ENCODE measurements around the gene SFSWAP. TPM values are rescaled to one million over a fixed set of nuclear protein-coding genes. Genes with fewer than 3 reads are reported as not detected.
"Not testable (repeated sequence)": the region's sequence is repeated elsewhere in the genome, so short reads cannot be mapped to it uniquely, and the experiment has no call there.

SFSWAP gene
- polyA plus RNA-seq, 2 of the 4 experiments (the other 2 are of a cell fraction): 21.8 to 23.5 TPM

DNA sequence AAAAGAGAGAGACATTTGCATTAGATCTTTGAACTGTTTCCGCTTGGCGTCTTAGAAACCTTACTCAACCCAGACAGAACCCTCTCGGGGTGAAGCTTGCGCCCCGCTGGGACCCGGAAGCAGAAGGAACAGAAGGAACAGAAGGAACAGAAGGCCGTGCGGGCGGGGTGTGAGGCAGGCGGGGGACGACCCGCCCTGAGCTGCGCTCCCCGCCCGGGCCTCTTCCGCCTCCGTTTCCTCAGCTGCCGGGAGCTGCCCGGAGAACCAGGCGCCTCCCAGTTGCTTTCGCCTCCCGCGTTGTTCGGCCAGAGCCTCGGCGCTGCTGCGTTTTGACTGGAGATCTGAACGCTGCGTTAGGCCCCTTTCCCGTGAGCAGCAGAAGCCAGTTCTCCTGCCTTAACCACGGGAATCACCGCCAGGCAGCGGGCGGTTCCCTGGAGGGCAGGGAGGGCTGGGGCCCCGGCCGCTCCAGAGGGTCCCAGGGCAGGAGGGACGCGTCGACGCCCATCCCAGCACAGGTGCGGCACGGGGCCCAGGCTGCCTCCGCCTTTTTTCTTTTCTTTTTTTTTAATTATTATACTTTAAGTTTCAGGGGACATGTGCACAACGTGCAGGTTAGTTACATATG is 98.0 kb downstream of the SFSWAP start:
- FAIRE-seq (no peak), ATAC-seq (no peak), DNase-seq (ENCODE audit: low read depth in 1 of 2, low spot score in 1 of 2) (no peak)
- POLR2A ChIA-PET: no interaction called here
- Histone ChIP-seq H3K4me3 (no peak overlapping the region), H3K4me1 (0 out of 3 replicates have a peak, but pooled peaks cover 3% of the 10 kb centered on the region), H3K9me3 (no peaks in the 10 kb centered on the region), H3K4me2 (no peak overlapping the region), H3K27ac (no peak overlapping the region)
- WGBS (ENCODE audit: missing lambda C conversion rate): 86% methylated on average over 44 of the region's 44 CpGs
- TF ChIP-seq, protein P1, sequence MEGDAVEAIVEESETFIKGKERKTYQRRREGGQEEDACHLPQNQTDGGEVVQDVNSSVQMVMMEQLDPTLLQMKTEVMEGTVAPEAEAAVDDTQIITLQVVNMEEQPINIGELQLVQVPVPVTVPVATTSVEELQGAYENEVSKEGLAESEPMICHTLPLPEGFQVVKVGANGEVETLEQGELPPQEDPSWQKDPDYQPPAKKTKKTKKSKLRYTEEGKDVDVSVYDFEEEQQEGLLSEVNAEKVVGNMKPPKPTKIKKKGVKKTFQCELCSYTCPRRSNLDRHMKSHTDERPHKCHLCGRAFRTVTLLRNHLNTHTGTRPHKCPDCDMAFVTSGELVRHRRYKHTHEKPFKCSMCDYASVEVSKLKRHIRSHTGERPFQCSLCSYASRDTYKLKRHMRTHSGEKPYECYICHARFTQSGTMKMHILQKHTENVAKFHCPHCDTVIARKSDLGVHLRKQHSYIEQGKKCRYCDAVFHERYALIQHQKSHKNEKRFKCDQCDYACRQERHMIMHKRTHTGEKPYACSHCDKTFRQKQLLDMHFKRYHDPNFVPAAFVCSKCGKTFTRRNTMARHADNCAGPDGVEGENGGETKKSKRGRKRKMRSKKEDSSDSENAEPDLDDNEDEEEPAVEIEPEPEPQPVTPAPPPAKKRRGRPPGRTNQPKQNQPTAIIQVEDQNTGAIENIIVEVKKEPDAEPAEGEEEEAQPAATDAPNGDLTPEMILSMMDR (IDR thresholded peaks at IDR 0.05): no peak
- TF ChIP-seq, protein P2, sequence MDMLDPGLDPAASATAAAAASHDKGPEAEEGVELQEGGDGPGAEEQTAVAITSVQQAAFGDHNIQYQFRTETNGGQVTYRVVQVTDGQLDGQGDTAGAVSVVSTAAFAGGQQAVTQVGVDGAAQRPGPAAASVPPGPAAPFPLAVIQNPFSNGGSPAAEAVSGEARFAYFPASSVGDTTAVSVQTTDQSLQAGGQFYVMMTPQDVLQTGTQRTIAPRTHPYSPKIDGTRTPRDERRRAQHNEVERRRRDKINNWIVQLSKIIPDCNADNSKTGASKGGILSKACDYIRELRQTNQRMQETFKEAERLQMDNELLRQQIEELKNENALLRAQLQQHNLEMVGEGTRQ (IDR thresholded peaks at IDR 0.05): no peak
- TF ChIP-seq RFX5 (IDR thresholded peaks at IDR 0.05) (no peak), JUN (IDR thresholded peaks at IDR 0.05) (no peak), TFCP2L1 (CRISPR knock-in tag; IDR thresholded peaks at IDR 0.05) (no peak), POLR2A (IDR thresholded peaks at IDR 0.05; ENCODE audit: low read length) (no peak), ZC3H11A (IDR thresholded peaks at IDR 0.05) (no peak), ZNF302 (CRISPR knock-in tag; IDR thresholded peaks at IDR 0.05) (no peak), HOXA7 (CRISPR knock-in tag; IDR thresholded peaks at IDR 0.05) (no peak), SREBF2 (IDR thresholded peaks at IDR 0.05) (no peak), RCOR1 (IDR thresholded peaks at IDR 0.05; ENCODE audit: low read depth, low read length) (no peak), CEBPB (IDR thresholded peaks at IDR 0.05) (no peak)
- TF ChIP-seq, protein P3, sequence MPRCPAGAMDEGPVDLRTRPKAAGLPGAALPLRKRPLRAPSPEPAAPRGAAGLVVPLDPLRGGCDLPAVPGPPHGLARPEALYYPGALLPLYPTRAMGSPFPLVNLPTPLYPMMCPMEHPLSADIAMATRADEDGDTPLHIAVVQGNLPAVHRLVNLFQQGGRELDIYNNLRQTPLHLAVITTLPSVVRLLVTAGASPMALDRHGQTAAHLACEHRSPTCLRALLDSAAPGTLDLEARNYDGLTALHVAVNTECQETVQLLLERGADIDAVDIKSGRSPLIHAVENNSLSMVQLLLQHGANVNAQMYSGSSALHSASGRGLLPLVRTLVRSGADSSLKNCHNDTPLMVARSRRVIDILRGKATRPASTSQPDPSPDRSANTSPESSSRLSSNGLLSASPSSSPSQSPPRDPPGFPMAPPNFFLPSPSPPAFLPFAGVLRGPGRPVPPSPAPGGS (IDR thresholded peaks at IDR 0.05): no peak
- TF ChIP-seq, protein P4, sequence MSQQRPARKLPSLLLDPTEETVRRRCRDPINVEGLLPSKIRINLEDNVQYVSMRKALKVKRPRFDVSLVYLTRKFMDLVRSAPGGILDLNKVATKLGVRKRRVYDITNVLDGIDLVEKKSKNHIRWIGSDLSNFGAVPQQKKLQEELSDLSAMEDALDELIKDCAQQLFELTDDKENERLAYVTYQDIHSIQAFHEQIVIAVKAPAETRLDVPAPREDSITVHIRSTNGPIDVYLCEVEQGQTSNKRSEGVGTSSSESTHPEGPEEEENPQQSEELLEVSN (IDR thresholded peaks at IDR 0.05; ENCODE audit: borderline replicate concordance, low read depth): no peak
- CTCF ChIA-PET: no interaction called here

DNA sequence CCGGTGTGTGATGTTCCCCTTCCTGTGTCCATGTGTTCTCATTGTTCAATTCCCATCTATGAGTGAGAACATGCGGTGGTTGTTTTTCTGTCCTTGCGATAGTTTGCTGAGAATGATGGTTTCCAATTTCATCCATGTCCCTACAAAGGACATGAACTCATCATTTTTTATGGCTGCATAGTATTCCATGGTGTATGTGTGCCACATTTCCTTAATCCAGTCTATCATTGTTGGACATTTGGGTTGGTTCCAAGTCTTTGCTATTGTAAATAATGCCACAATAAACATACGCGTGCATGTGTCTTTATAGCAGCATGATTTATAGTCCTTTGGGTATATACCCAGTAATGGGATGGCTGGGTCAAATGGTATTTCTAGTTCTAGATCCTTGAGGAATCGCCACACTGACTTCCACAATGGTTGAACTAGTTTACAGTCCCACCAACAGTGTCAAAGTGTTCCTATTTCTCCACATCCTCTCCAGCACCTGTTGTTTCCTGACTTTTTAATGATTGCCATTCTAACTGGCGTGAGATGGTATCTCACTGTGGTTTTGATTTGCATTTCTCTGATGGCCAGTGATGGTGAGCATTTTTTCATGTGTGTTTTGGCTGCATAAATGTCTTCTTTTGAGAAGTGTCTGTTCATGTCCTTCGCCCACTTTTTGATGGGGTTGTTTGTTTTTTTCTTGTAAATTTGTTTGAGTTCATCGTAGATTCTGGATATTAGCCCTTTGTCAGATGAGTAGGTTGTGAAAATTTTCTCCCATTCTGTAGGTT is 98.8 kb downstream of the SFSWAP start:
- CTCF ChIA-PET: not testable (repeated sequence)

DNA sequence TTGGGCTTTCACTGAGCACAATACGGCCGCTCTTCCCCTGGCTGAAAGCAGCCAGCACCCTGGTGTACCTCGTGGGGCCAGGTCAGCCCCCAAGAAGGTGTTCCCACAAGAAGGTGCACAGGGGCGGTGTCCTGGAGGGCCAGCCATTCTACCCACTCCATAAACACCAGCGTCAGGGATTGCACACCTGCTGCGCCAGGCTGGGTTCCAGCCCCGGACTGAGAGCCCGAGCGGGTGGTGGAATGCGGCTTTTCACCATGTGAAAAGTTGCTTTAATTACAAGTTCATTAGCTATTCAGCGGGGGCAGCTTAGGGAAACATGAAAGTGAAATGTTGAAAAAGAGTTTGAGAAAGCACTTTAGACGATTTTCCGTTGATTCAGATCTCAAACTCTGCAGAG is 99.8 kb downstream of the SFSWAP start:
- TF ChIP-seq RFX5 (IDR thresholded peaks at IDR 0.05) (no peak), SMC3 (IDR thresholded peaks at IDR 0.05) (no peak), ZFP36 (IDR thresholded peaks at IDR 0.05; ENCODE audit: borderline replicate concordance, partially characterized antibody) (no peak), CHD4 (IDR thresholded peaks at IDR 0.05; ENCODE audit: borderline replicate concordance) (no peak), SREBF2 (IDR thresholded peaks at IDR 0.05) (no peak)
- TF ChIP-seq, protein P5, sequence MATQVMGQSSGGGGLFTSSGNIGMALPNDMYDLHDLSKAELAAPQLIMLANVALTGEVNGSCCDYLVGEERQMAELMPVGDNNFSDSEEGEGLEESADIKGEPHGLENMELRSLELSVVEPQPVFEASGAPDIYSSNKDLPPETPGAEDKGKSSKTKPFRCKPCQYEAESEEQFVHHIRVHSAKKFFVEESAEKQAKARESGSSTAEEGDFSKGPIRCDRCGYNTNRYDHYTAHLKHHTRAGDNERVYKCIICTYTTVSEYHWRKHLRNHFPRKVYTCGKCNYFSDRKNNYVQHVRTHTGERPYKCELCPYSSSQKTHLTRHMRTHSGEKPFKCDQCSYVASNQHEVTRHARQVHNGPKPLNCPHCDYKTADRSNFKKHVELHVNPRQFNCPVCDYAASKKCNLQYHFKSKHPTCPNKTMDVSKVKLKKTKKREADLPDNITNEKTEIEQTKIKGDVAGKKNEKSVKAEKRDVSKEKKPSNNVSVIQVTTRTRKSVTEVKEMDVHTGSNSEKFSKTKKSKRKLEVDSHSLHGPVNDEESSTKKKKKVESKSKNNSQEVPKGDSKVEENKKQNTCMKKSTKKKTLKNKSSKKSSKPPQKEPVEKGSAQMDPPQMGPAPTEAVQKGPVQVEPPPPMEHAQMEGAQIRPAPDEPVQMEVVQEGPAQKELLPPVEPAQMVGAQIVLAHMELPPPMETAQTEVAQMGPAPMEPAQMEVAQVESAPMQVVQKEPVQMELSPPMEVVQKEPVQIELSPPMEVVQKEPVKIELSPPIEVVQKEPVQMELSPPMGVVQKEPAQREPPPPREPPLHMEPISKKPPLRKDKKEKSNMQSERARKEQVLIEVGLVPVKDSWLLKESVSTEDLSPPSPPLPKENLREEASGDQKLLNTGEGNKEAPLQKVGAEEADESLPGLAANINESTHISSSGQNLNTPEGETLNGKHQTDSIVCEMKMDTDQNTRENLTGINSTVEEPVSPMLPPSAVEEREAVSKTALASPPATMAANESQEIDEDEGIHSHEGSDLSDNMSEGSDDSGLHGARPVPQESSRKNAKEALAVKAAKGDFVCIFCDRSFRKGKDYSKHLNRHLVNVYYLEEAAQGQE (IDR thresholded peaks at IDR 0.05): no peak
- Histone ChIP-seq H3K27ac (no peak overlapping the region), H3K9me3 (no peaks in the 10 kb centered on the region), H3K4me1 (no peaks in the 10 kb centered on the region), H3K4me2 (no peak overlapping the region), H3K4me3 (no peak overlapping the region)
- FAIRE-seq (no peak), DNase-seq (ENCODE audit: low read depth in 1 of 2, low spot score in 1 of 2) (no peak), ATAC-seq (no peak)
- 70% methylated on average over 13 of the region's 13 CpGs for WGBS (ENCODE audit: missing lambda C conversion rate)
- ChIA-PET CTCF (interaction anchor here (0.8 to 0.9 kb wide), 2 partner anchors 15 to 695 kb away, joined by 3 read pairs; no protein-coding TSS in a partner anchor), POLR2A (no interaction called here)

More for the DNA sequence above, 98.8 kb downstream of the SFSWAP start:
- H3K4me3 ChIP-seq; ATAC-seq; H3K4me1 ChIP-seq; H3K27ac ChIP-seq; H3K9me3 ChIP-seq; POLR2A ChIA-PET; DNase-seq (ENCODE audit: low read depth in 1 of 2, low spot score in 1 of 2); FAIRE-seq; H3K4me2 ChIP-seq: not testable (repeated sequence)
- WGBS (ENCODE audit: missing lambda C conversion rate): 77% methylated on average over 9 of the region's 9 CpGs

Measured in A549 (cell line).